SK-N-MC (cell line): ENCODE measurements around the gene DHX16.
A peak's percentile ranks its signal among the peaks of the same experiment; 100 is the strongest.
"Not testable (repeated sequence)": the region's sequence is repeated elsewhere in the genome, so short reads cannot be mapped to it uniquely, and the experiment has no call there.

Experiments
- DNase-seq: peaks from one replicate; pipeline ENCODE4 v3.0.0-alpha.2; 2011; ENCODE audit warnings: low read depth, low spot score
- H3K27ac ChIP-seq: fragments of 200-600 bp; sonication (generic); 2 replicates; pipeline ENCODE4 v1.5.1; 2016; ENCODE audit warnings: mixed run types
- H3K36me3 ChIP-seq: fragments of 200-600 bp; sonication (generic); 2 replicates; pipeline ENCODE4 v1.6.1; 2017; ENCODE audit warnings: antibody characterized with exemption, low read length, mixed read lengths; ENCODE audit not compliant: insufficient read depth
- H3K4me3 ChIP-seq: fragments of 200-600 bp; sonication (generic); 2 replicates; pipeline ENCODE4 v1.5.1; 2016
- H3K9ac ChIP-seq: fragments of 200-600 bp; sonication (generic); 2 replicates; pipeline ENCODE4 v1.8.0; 2017; ENCODE audit warnings: mixed run types, mixed read lengths; ENCODE audit not compliant: insufficient read length
- H3K9me3 ChIP-seq: fragments of 200-600 bp; sonication (generic); 2 replicates; pipeline ENCODE4 v1.6.1; 2017; ENCODE audit warnings: low read depth, mild to moderate bottlenecking, antibody characterized with exemption, low read length, moderate library complexity, mixed read lengths
- EZH2 ChIP-seq: fragments of 200-600 bp; sonication (generic); IDR thresholded peaks from one replicate; pipeline ENCODE4 v1.6.1; 2017; ENCODE audit warnings: antibody characterized with exemption
- FOXP2 ChIP-seq: optimal IDR thresholded peaks from 2 replicates; pipeline ENCODE3; 2011; ENCODE audit warnings: mild to moderate bottlenecking, moderate library complexity; ENCODE audit not compliant: insufficient read depth; ENCODE audit errors: extremely low read length, control extremely low read depth
- POLR2AphosphoS5 ChIP-seq: IDR thresholded peaks from 2 replicates; pipeline ENCODE4 v1.6.1; 2012; ENCODE audit warnings: mild to moderate bottlenecking, low read depth, low read length, borderline replicate concordance

Gene DHX16

DNA sequence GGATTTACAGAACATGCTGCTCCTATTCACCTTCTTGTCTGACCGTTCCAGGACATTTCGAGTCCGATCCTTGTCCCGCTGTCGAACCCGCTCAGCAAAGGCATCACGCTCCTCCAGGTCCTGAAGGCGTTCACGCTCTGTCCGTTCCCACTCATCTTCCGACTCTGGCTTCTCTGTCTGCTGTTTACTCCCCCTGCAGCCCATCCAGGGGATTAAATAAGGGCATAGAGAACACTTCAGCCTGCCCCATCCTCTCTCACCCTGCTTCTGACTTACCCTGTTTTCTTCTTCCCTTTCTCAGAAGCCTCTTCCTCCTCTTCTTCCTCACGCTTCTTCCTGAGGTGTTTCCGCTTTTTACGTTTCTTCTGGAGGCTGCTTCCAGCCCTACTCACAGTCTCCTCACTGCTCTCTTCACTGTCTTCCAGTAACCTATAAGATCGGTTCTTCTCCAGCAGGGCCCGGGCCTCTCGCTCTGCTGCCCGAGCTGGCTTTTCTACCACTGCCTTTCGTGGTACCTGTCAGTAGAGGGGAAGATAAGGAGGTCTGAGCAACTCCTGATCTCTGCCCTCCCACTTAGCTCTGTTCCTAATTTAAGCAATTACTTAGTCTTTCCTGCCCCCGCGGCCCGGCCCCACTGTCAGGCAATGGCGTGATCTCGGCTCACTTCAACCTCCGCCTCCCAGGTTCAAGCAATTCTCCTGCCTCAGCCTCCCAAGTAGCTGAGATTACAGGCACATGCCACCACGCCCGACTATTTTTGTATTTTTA is 1.9 kb downstream of the DHX16 start:
- no peak for DNase-seq
- no peak for TF ChIP-seq POLR2AphosphoS5
- no peak for TF ChIP-seq FOXP2
- no peak for TF ChIP-seq EZH2
- Histone ChIP-seq H3K27ac (no peak overlapping the region), H3K9ac (no peak overlapping the region), H3K36me3 (peaks cover 32% of the 10 kb centered on the region), H3K4me3 (no peak overlapping the region), H3K9me3 (no peaks in the 10 kb centered on the region)

DNA sequence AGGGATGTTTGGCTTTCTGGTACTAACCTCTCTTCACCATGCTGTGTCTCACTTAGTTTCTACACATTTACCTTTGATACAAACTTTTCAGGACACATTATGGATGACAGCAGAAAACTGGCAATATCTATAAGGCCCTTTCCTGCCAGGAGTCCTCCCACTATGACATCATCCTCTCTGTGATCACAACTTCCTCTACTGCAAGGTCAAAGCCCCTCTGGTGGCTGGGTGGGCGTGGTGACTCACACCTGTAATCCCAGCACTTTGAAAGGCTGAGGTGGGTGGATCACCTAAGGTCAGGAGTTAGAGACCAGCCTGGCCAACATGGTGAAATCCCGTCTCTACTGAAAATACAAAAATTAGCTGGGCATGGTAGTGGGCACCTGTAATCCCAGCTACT is 6.5 kb downstream of the DHX16 start:
- H3K4me3 ChIP-seq, DNase-seq, H3K9me3 ChIP-seq, H3K9ac ChIP-seq, H3K27ac ChIP-seq: not testable (repeated sequence)
- H3K36me3 ChIP-seq, result peaks cover 67% of the 10 kb centered on the region

DNA sequence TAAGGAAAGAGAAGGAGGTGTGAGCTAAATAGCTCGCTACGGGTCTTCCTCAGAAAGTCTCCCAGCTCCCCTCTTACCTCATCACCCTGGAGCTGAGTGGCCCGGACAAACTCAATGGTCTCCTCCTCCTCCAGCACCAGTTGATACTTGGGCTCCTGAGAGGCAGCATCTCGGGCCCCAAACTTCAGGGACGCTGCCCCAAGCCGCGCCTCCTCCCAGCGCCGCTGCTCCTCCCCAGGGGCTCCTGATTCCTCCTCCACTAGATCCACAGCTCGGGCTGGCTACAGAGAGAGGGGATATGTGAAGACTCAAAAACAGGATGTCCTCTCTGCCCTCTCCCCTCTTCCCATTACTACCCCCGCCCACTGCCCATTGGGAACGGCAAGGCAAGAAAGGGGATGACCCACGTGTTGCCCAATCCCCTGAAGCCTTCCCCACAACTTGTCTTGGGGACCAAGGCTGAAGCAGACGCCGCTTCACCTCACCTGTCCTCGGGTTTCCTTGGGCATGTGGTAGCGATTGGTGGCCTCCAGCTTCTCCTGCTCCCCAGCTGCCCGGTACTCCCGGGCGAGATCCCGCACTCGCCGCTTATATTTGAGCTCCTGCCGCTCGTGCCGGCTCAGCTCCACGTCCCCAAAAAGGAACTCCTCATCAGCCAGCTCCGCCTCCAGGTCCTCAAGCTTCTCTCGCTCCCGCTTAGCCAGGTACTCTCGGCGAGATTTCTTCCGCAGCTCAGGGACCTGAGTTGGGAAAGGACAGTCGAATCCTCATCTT is 7.6 kb downstream of the DHX16 start:
- Histone ChIP-seq H3K9me3 (no peaks in the 10 kb centered on the region), H3K9ac (no peak overlapping the region), H3K27ac (no peak overlapping the region), H3K36me3 (peaks cover 63% of the 10 kb centered on the region), H3K4me3 (no peak overlapping the region)
- DNase-seq, result no peak
- TF ChIP-seq EZH2, result no peak
- no peak for TF ChIP-seq FOXP2
- TF ChIP-seq POLR2AphosphoS5, result no peak

DNA sequence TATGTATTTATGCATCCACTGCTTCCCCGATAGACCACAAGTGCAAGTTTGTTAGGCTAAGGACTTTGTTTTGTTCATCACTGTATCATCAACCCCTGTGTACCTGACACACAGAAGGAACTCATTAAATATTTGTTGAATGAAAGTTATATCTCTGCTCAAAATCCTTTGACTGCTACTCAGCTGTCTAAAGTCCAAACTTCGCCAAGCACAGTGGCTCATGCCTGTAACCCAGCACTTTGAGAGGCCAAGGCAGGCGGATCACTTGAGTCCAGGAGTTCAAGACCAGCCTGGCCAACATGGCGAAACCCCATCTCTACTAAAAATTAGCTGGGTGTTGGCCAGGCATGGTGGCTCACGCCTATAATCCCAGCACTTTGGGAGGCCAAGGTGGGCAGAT is 14.9 kb downstream of the DHX16 start:
- not testable (repeated sequence) for DNase-seq, H3K27ac ChIP-seq, H3K9ac ChIP-seq, H3K4me3 ChIP-seq, H3K9me3 ChIP-seq
- H3K36me3 ChIP-seq, result peaks cover 72% of the 10 kb centered on the region

DNA sequence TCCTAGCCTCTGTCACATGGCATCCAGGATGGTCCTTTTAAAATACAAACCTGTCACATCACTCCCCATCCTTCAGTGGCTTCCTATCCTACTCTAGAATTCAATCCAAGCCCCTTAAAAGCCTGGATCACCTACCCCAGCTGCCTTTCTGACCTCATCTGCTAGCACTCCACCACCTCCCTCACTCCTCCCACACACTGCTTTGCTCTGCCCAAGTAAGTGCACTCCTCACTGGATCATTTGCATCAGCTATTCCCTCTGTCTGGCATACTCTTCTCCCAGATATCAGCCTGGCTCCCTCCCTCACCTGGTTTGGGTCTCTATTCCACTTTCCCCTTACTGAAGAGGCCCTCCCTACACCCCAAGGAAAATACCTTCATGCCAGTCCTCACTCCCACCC is 15.4 kb downstream of the DHX16 start:
- no peak overlapping the region for H3K9ac ChIP-seq
- H3K36me3 ChIP-seq, result peaks cover 71% of the 10 kb centered on the region

DNA sequence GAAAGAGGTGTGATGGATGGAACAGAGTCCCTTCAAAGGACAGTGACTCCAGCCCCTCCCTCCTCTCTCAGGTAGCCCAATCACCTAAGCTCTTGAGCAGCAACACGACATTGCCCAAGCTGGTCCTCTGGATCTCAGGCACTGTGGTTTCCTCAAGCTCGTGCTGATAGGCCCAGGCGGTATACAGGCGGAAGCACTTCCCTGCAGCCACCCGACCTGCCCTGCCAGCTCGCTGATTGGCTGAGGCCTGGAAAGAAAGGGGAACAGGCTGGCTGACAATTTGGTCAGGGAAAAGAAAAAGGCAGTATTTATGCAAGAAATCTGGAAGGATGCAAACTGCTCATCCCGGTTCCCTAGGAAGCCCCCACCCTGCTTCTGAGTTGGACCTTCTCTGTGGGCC is 16.3 kb downstream of the DHX16 start:
- DNase-seq, result no peak
- Histone ChIP-seq H3K36me3 (peaks cover 71% of the 10 kb centered on the region), H3K27ac (no peak overlapping the region), H3K9ac (no peak overlapping the region), H3K4me3 (no peak overlapping the region), H3K9me3 (no peaks in the 10 kb centered on the region)
- TF ChIP-seq FOXP2, result no peak
- TF ChIP-seq EZH2, result no peak
- TF ChIP-seq POLR2AphosphoS5, result no peak

More for the DNA sequence above, 15.4 kb downstream of the DHX16 start:
- TF ChIP-seq POLR2AphosphoS5 (no peak), FOXP2 (no peak), EZH2 (no peak)
- H3K9me3 ChIP-seq, result no peaks in the 10 kb centered on the region
- H3K4me3 ChIP-seq, result no peak overlapping the region
- no peak overlapping the region for H3K27ac ChIP-seq
- DNase-seq, result no peak

DNA sequence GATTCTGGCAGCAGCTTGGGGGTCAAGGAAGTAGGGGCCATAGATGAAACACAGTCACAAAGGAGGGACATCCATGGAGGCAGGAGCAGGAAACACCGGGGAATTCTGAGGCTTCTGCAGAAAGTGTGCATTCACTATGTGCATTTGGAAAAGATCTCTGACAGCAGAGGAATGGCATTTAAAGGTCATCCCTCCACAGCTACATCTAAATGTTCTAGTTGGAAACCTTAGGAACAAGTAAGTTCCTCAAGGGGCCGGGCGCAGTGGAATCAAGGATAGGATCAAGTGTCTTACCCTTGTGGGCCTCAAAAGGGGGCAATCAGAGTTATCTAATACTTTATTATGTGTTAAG is 17.1 kb downstream of the DHX16 start:
- no peak for DNase-seq
- H3K27ac ChIP-seq, result no peak overlapping the region
- TF ChIP-seq EZH2, result no peak
- peaks cover 78% of the 10 kb centered on the region for H3K36me3 ChIP-seq
- no peaks in the 10 kb centered on the region for H3K9me3 ChIP-seq
- H3K9ac ChIP-seq, result no peak overlapping the region
- no peak overlapping the region for H3K4me3 ChIP-seq

DNA sequence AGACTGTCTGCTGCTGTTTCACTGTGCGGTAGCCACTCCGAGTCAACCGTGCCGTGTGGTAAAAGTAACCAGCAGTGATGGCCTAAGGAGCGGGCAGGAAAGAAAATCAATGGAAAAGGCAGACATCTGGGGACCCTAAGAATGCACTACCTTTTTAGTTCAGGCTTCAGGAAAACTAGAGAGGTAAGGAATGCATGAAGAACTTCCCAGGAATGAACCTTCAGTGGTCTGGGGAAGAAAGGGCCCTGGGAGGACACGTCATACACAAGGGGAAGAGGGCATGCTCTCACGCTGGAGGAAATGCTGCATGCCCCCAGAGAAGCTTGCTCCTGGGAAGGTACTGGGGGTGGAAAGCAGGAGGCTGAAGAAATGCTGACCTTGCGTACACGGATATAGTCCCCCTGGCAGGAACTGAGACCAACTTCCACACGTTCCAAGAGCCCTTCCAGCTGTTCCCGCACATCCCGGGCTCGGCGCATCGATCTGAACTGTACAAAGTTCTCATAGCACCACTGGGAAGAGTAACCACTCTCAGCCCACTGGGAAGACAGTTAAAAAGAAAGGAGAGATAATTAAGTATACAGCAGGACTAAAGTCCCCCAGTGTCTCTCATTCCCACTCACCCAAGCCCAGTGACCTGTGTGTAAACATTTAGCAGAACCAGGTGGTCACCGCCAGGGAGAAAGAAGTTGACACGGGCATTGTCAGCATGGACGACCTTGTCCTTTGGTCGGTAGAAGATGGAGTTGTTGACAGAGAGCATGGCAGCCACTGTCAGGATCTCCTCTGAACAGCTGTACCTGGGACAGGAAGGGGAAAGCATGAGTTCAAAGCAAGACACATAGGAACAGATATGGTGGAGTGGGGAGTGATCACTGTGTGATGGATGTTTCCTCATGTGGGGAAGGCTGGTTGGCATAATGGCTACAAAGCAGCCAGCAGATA is 17.7 kb downstream of the DHX16 start:
- Histone ChIP-seq H3K9ac (no peak overlapping the region), H3K9me3 (no peaks in the 10 kb centered on the region), H3K36me3 (peaks cover 75% of the 10 kb centered on the region), H3K4me3 (no peak overlapping the region), H3K27ac (no peak overlapping the region)
- DNase-seq, result no peak
- TF ChIP-seq POLR2AphosphoS5, result no peak
- no peak for TF ChIP-seq FOXP2
- TF ChIP-seq EZH2, result no peak

DNA sequence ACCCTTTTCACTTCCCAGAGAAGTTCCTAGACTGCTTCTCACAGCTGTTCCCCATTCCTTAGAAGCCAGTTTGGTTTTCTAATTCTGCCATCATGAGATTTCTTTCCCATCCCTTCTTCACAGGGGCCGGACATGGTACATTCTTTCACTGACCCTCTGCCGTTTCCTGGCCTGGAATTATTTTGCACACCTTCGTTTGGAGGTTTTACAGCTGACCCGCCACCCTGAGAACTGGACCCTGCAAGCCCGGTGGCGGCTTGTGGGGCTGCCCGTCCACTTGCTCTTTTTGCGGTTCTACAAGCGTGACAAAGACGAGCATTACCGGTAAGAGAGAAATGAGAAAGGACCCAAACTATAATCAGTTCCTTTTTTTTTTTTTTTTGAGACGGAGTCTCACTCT is 21.7 kb downstream of the DHX16 start:
- no peak for DNase-seq
- no peak overlapping the region for H3K4me3 ChIP-seq
- peaks cover 58% of the 10 kb centered on the region for H3K36me3 ChIP-seq
- H3K9ac ChIP-seq, result no peak overlapping the region
- H3K27ac ChIP-seq, result no peak overlapping the region
- H3K9me3 ChIP-seq, result no peaks in the 10 kb centered on the region
- TF ChIP-seq POLR2AphosphoS5 (0 out of 2 replicates have a peak, but pooled peaks have one; percentile 9), FOXP2 (no peak)
